Epithelial cell of esophagus (primary cell): ENCODE measurements around the gene DHX32.
A peak's percentile ranks its signal among the peaks of the same experiment; 100 is the strongest.

ENCODE experiments used
- DNase-seq: peaks from one replicate; pipeline ENCODE4 v3.0.0; 2010; ENCODE audit warnings: low read depth
- H3K4me3 ChIP-seq: 2 replicates; pipeline ENCODE4 v1.5.1; 2011; ENCODE audit warnings: mild to moderate bottlenecking, low read length, control low read depth
- TF ChIP-seq, protein P1 (sequence below): IDR thresholded peaks from 2 replicates; pipeline ENCODE4 v1.5.1; 2011; ENCODE audit warnings: low read depth, mild to moderate bottlenecking, low read length, control low read depth, inconsistent platforms; ENCODE audit not compliant: insufficient read depth; ENCODE audit errors: missing control alignments

Gene DHX32

DNA sequence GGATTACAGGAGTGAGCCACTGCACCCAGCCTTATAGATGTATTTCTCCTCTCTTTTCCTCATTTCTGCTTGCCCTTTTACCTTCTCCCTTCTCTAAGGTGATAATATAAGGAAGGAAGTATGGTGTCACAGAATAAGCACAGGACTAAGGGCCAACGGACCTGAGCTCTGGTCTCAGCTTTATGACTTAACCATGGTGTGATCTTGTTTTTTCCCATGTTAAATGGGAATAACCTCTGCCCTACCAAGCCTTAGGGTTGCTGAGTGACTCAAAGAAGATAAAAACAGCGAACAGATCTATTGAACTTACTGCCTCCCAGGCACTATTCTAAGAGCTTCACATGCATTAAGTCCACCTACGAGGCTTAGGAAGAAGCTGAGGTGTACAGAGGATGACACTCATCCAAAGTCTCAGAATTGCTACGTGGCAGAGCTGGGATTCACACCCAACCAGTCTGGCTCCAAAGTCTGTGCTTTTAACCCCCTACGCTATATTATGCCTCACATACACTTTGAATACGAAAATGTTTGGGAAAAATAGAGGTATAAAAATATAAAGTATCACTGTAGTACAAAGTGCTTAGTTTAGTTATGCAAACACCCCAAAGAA lies 63.6 kb downstream of the DHX32 start:
- TF ChIP-seq, protein P1, sequence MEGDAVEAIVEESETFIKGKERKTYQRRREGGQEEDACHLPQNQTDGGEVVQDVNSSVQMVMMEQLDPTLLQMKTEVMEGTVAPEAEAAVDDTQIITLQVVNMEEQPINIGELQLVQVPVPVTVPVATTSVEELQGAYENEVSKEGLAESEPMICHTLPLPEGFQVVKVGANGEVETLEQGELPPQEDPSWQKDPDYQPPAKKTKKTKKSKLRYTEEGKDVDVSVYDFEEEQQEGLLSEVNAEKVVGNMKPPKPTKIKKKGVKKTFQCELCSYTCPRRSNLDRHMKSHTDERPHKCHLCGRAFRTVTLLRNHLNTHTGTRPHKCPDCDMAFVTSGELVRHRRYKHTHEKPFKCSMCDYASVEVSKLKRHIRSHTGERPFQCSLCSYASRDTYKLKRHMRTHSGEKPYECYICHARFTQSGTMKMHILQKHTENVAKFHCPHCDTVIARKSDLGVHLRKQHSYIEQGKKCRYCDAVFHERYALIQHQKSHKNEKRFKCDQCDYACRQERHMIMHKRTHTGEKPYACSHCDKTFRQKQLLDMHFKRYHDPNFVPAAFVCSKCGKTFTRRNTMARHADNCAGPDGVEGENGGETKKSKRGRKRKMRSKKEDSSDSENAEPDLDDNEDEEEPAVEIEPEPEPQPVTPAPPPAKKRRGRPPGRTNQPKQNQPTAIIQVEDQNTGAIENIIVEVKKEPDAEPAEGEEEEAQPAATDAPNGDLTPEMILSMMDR: no peak
- no peak overlapping the region for H3K4me3 ChIP-seq
- no peak for DNase-seq

DNA sequence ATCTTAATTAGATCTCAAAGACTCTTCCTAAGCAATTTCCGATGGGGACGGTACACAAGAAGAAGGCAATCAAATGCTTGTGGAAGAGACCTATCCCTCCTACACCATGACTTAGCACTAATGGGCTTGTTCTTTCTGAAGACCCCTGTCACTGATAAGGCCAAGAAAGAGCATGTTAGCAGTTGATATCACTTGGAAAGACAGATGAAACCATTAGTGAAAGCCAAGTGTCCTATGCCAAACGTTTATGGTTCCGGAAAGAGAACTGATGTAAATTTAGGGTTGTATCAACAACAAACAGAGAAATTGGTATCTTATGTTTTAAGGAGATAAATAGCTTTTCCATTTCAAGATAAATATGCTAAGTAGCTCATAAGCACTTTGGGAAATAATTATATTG lies 64.5 kb downstream of the DHX32 start:
- TF ChIP-seq, protein P1: no peak
- DNase-seq: no peak
- H3K4me3 ChIP-seq: no peak overlapping the region

DNA sequence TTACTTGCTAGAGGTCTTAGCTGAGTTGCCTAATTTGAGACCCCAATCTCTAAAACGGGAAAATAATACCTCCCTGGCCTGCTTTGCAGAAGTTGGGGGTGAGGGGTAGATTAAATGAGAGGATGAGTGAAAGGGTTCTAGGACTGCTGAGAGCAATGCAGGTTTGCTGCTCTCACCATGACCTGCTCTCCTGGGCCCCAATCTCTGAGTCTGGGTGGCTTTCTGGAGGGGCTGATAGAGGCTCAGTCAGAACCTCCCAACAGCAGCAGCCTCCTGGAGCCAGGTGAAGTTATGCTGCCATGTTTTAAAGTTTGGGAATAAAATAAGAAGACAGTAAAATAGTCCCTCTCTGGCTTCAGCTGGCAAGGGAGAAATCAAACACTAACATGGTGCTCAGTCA lies 65.3 kb downstream of the DHX32 start:
- TF ChIP-seq, protein P1: no peak
- no peak overlapping the region for H3K4me3 ChIP-seq

GRCh38 chr10:125812128-125812750 lies 68.9 kb downstream of the DHX32 start:
- H3K4me3 ChIP-seq: no peak overlapping the region
- no peak for DNase-seq
- TF ChIP-seq, protein P1: no peak

More for the DNA sequence above, 65.3 kb downstream of the DHX32 start:
- no peak for DNase-seq

GRCh38 chr10:125811251-125811650 lies 69.8 kb downstream of the DHX32 start:
- no peak for DNase-seq
- TF ChIP-seq, protein P1: no peak
- no peak overlapping the region for H3K4me3 ChIP-seq

DNA sequence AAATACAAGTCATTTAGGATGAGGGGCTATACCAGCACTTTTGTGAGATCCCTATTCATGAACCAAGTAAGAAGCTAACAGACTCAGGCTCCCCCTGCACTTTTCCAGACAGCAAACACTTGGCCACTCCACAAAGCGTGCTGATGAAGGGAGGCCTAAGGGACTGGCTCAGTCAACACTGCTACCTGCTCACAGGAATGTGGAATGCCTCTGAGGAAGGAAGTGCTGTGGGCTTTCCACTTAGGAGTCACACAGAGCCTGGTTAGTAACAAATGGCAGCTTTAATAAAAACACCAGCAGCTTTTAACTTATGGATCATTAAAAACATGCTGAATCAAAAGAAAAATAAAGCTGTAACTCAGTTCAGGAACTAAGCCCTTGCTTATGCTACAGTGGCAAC lies 73.0 kb downstream of the DHX32 start:
- no peak overlapping the region for H3K4me3 ChIP-seq
- TF ChIP-seq, protein P1: no peak
- DNase-seq: no peak

DNA sequence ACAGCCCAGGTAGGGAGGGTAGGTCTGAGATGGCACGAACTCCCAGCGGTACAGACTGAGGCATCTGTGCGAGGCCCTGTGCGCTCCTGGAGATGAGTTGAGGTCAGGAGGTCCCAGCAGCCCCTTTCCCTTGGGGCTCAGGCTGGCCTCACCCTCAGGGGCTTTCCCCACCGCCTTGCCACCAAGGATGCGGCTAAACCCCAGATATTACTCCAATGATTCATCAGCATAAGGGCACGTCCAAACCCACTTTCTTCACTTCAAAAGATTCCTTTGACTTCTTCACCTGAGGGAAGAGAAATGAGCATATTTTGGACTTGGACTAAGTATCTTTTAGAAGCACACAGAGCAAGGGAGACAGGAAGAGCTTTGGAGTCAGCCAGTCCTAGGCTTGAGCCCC lies 78.4 kb downstream of the DHX32 start:
- TF ChIP-seq, protein P1: no peak
- DNase-seq: peak; percentile 19
- H3K4me3 ChIP-seq: no peak overlapping the region
